GM21390 (cell line): Measurements from ENCODE around the gene RTN4R.

Source experiments
- ATAC-seq: cut with Tn5 transposase; IDR thresholded peaks from one replicate; pipeline ENCODE4 v1.9.1; 2021; ENCODE audit not compliant: unreplicated experiment

Gene RTN4R

GRCh38 chr22:20204806-20205205 lies 63.3 kb downstream of the RTN4R start:
- no peak for ATAC-seq

- ATAC-seq, result no peak
These were observed 63.8 kb downstream of the RTN4R start for GRCh38 chr22:20204311-20204710.

GRCh38 chr22:20203552-20204201 lies 64.4 kb downstream of the RTN4R start:
- no peak for ATAC-seq

GRCh38 chr22:20203142-20203551 lies 65.0 kb downstream of the RTN4R start:
- no peak for ATAC-seq

- no peak for ATAC-seq
These were observed 66.2 kb downstream of the RTN4R start for GRCh38 chr22:20201837-20202392.

- no peak for ATAC-seq
These were observed 68.2 kb downstream of the RTN4R start for GRCh38 chr22:20199906-20200305.

GRCh38 chr22:20199413-20199842 lies 68.7 kb downstream of the RTN4R start:
- no peak for ATAC-seq

- no peak for ATAC-seq
These were observed 69.4 kb downstream of the RTN4R start for GRCh38 chr22:20198557-20199319.

- ATAC-seq, result no peak
These were observed 70.6 kb downstream of the RTN4R start for GRCh38 chr22:20197407-20198030.

GRCh38 chr22:20196094-20196842 lies 71.8 kb downstream of the RTN4R start:
- no peak for ATAC-seq

GRCh38 chr22:20194681-20195593 lies 73.2 kb downstream of the RTN4R start:
- no peak for ATAC-seq

- ATAC-seq, result no peak
These were observed 74.2 kb downstream of the RTN4R start for GRCh38 chr22:20193761-20194494.

- no peak for ATAC-seq
These were observed 75.0 kb downstream of the RTN4R start for GRCh38 chr22:20192972-20193760.

GRCh38 chr22:20192293-20192971 lies 75.7 kb downstream of the RTN4R start:
- ATAC-seq, result no peak

GRCh38 chr22:20191803-20192202 lies 76.3 kb downstream of the RTN4R start:
- ATAC-seq, result no peak
